DOHH2 (cell line): ENCODE data around the gene CCHCR1.

Source experiments
- CTCF ChIP-seq: fragments of 200-600 bp; sonication (generic); IDR thresholded peaks from one replicate; pipeline ENCODE4 v1.5.1; 2014; ENCODE audit warnings: antibody characterized with exemption, mild to moderate bottlenecking, low read depth, low read length; ENCODE audit not compliant: poor library complexity, severe bottlenecking
- EZH2phosphoT487 ChIP-seq: fragments of 200-600 bp; sonication (generic); IDR thresholded peaks from 2 replicates; pipeline ENCODE4 v1.6.1; 2017; ENCODE audit warnings: borderline replicate concordance, mild to moderate bottlenecking, antibody characterized with exemption, low read length, moderate library complexity, mixed read lengths

GRCh38 chr6:31094389-31094881, 63.2 kb downstream of the CCHCR1 start:
- TF ChIP-seq CTCF (no peak), EZH2phosphoT487 (no peak)
